Small intestine (tissue), 7 donors: ENCODE data around the gene BDKRB1. TPM values are rescaled to one million over a fixed set of nuclear protein-coding genes. Genes with fewer than 3 reads are reported as not detected.

Experiments used
- DNase-seq, 2 donors: peaks; one replicate each; pipeline versions ENCODE4 v3.0.0 to v3.0.0-alpha.2; 2013
- FAIRE-seq: peaks from 2 replicates; lab custom pipeline; 2012; peaks lifted over from hg19 to GRCh38; lab: Jason Lieb, UNC
- H3K27ac ChIP-seq, 3 donors: one replicate each; pipeline ENCODE4 v1.5.1; 2013; ENCODE audit warnings: low read length in 2 of 3, mild to moderate bottlenecking in 2 of 3, control low read depth in 1 of 3, inconsistent platforms in 1 of 3, low read depth in 1 of 3, moderate library complexity in 1 of 3
- H3K27me3 ChIP-seq, 3 donors: one replicate each; pipeline ENCODE4 v1.6.1; 2013; ENCODE audit warnings: low read length in 3 of 3, inconsistent platforms in 1 of 3; ENCODE audit not compliant: control insufficient read depth in 3 of 3, insufficient read depth in 3 of 3
- H3K36me3 ChIP-seq, 3 donors: one replicate each; pipeline ENCODE4 v1.6.1; 2013; ENCODE audit warnings: low read length in 3 of 3, inconsistent platforms in 1 of 3, low read depth in 1 of 3, mild to moderate bottlenecking in 1 of 3, moderate library complexity in 1 of 3; ENCODE audit not compliant: control insufficient read depth in 3 of 3, insufficient read depth in 2 of 3
- H3K4me1 ChIP-seq, 3 donors: one replicate each; pipeline ENCODE4 v1.6.1; 2013; ENCODE audit warnings: low read length in 2 of 3, inconsistent platforms in 1 of 3, low read depth in 1 of 3, mild to moderate bottlenecking in 1 of 3, moderate library complexity in 1 of 3; ENCODE audit not compliant: control insufficient read depth in 3 of 3, insufficient read depth in 2 of 3
- H3K4me3 ChIP-seq, 3 donors: one replicate each; pipeline ENCODE4 v1.5.1; 2013; ENCODE audit warnings: low read length in 3 of 3, control low read depth in 1 of 3, inconsistent platforms in 1 of 3, low read depth in 1 of 3, mild to moderate bottlenecking in 1 of 3, moderate library complexity in 1 of 3
- H3K9me3 ChIP-seq, 2 donors: one replicate each; pipeline ENCODE4 v1.6.1; 2013; ENCODE audit warnings: low read depth in 1 of 2, low read length in 1 of 2; ENCODE audit not compliant: control insufficient read depth in 2 of 2, insufficient read depth in 1 of 2
- WGBS, 3 donors: extraction: QIAGEN DNeasy Blood & Tissue Kit; methylation state at CpG; one replicate each; pipeline ENCODE4 v1.1.7; 2013; 5-methylcytosine and 5-hydroxymethylcytosine counted together
- polyA plus RNA-seq, 4 donors: library from polyadenylated mRNA; stranded (reverse) in 3 of 4; unstranded in 1 of 4; fragments of 200-250 nt in 3 of 4; fragments of 120-200 nt in 1 of 4; gene quantifications; one replicate each; pipeline versions ENCODE4 v1.2.1 to v1.2.3, GENCODE V29; 2013
- donor health status: healthy with polysubstance abuse.
- donor health status: control.
- donor health status: control.
- donor health status: Bipolar disorder and iron deficiency.
- donor health status: healthy.

The BDKRB1 gene
- polyA plus RNA-seq, 4 donors, result 1.1 to 4.3 (median 1.7) TPM

DNA sequence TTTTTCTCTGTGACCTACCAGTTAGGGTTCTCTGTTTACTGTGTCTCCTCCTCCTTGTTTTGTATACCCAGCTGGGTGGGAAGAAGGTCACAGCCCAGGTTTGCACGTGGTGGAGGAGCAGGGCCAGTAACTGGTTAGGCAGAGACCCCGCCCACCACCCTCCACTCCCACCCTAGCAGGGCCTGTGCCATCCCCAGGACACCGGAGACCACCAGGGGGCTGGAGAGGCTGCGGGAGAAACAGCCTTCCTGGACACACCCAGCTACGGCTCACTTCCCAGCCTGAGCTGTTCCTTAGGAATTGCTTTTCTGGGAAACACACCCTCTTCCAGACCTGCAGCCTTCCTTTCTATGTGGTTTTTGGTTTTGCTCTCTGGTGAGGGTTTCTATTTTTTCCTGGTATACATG is 30.3 kb upstream of the BDKRB1 start:
- peak; percentile 25 to 65 for DNase-seq
- peaks cover 0 to 30% (median 0%) of the 10 kb centered on the region in 3 donors for H3K36me3 ChIP-seq
- peaks cover 0 to 14% of the 10 kb centered on the region in 2 donors for H3K9me3 ChIP-seq
- FAIRE-seq, result no peak
- no peak overlapping the region for H3K4me3 ChIP-seq
- 16 to 34% (median 26%) methylated on average over 5 of the region's 5 CpGs for WGBS, 3 donors
- no peaks in the 10 kb centered on the region for H3K27me3 ChIP-seq
- peaks cover 0 to 20% (median 3%) of the 10 kb centered on the region in 3 donors for H3K4me1 ChIP-seq
- H3K27ac ChIP-seq, result peak overlapping the region in 2 of 3 donors; percentile 47 to 52

DNA sequence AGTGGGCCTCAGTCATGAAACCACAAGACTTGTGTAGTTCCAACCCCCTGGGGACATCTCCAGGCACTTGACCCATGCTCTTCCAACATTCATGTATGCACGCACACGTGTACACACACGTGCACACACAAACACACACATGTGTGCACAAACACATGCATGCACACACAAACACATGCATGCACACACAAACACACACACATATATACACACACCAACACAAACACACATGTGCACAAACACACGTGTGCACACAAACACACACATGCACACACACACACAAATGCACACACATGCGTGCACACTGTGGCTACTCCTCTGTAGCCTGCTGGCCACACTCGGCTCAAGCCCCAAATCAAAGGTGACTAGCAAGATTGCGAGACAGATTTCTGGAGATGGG is 28.6 kb upstream of the BDKRB1 start:
- Histone ChIP-seq H3K9me3 (peaks cover 0 to 14% of the 10 kb centered on the region in 2 donors), H3K36me3 (peaks cover 0 to 25% (median 0%) of the 10 kb centered on the region in 3 donors), H3K27me3 (no peaks in the 10 kb centered on the region), H3K27ac (no peak overlapping the region), H3K4me1 (peaks cover 0 to 20% (median 3%) of the 10 kb centered on the region in 3 donors), H3K4me3 (no peak overlapping the region)
- WGBS, 3 donors, result 87 to 96% (median 92%) methylated on average over 7 of the region's 7 CpGs
- no peak for DNase-seq
- no peak for FAIRE-seq

DNA sequence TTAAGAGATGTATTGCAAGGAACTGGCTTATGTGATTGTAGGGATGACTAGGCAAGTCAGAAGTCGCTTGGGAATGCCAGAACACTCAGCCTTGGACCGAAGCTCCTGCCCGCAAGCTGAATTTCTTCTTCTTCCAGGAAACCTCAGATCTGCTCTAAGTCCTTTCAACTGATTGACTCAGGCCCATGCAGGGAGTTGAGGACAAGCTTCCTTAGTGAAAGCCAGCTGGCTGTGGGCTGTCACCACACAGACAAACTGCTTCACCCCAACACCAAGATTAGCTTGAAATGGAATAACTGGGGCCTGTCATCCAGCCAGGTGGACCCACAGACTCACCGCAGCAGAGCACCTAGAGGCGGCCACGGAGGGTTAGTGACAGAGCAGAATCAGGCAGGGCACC is 26.7 kb upstream of the BDKRB1 start:
- FAIRE-seq (no peak), DNase-seq (no peak)
- no peaks in the 10 kb centered on the region for H3K27me3 ChIP-seq
- WGBS, 3 donors, result 86 to 91% (median 91%) methylated on average over 6 of the region's 6 CpGs
- H3K27ac ChIP-seq, result no peak overlapping the region
- peaks cover 0 to 24% (median 3%) of the 10 kb centered on the region in 3 donors for H3K4me1 ChIP-seq
- peaks cover 0 to 29% (median 0%) of the 10 kb centered on the region in 3 donors for H3K36me3 ChIP-seq
- no peak overlapping the region for H3K4me3 ChIP-seq
- H3K9me3 ChIP-seq, result peaks cover 0 to 14% of the 10 kb centered on the region in 2 donors

DNA sequence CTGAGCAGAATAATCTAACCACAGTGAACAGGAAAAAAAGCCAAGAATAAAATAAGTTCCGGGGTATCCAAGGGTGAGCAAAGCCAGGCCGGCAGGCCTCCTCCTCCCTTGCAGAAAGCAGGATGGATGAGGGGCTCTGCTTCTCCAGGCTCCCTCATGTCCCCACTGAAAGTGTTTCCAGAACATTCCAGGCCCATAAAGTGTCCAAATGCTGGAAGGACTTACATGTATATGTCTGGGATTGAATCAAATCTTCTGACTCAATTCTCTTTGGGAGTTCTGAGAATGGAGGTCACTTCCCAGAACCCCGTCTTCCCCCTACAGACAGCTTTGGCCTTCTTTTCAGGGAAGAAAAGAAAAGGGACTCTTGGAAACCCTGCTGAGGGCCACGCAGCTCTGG is 25.0 kb upstream of the BDKRB1 start:
- peaks cover 0 to 26% (median 0%) of the 10 kb centered on the region in 3 donors for H3K36me3 ChIP-seq
- H3K4me1 ChIP-seq, result peaks cover 0 to 17% (median 0%) of the 10 kb centered on the region in 3 donors
- 67 to 83% (median 82%) methylated on average over 4 of the region's 4 CpGs for WGBS, 3 donors
- no peaks in the 10 kb centered on the region for H3K27me3 ChIP-seq
- no peak for FAIRE-seq
- no peak for DNase-seq
- peaks cover 0 to 14% of the 10 kb centered on the region in 2 donors for H3K9me3 ChIP-seq
- no peak overlapping the region for H3K27ac ChIP-seq
- no peak overlapping the region for H3K4me3 ChIP-seq

DNA sequence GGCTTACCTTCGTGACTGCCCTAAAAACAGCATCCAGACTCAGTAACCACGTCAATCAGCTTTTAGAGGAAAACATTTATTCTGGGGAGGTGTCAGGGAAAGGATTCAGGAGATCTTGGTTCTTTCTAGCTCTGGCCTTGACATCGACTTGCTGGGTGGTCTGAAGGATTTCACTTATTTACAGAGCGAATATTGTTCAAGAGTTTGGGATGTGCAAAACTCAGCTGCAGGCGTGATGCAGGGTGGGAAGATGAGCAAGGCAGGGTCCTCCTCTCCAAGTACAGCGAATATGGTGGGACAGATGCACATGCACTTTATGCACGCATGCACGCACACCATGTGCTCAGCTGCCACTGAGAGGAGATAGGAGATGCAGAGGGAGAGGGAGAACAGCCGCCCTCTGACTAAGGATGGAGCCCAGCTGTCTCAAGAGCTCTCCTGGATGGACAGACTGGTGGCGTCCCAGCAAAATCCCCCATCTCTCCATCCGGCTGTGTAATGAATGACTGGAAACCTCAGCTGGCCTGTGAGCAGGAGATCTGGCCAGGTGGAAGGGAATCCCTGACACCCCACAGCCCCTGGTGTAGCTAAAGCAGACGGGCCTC is 24.4 kb upstream of the BDKRB1 start:
- DNase-seq (no peak), FAIRE-seq (no peak)
- H3K9me3 ChIP-seq, result peaks cover 0 to 14% of the 10 kb centered on the region in 2 donors
- peaks cover 0 to 15% (median 0%) of the 10 kb centered on the region in 3 donors for H3K4me1 ChIP-seq
- 73 to 88% (median 75%) methylated on average over 12 of the region's 12 CpGs for WGBS, 3 donors
- H3K27ac ChIP-seq, result no peak overlapping the region
- no peaks in the 10 kb centered on the region for H3K27me3 ChIP-seq
- H3K36me3 ChIP-seq, result peaks cover 0 to 28% (median 0%) of the 10 kb centered on the region in 3 donors
- H3K4me3 ChIP-seq, result no peak overlapping the region

DNA sequence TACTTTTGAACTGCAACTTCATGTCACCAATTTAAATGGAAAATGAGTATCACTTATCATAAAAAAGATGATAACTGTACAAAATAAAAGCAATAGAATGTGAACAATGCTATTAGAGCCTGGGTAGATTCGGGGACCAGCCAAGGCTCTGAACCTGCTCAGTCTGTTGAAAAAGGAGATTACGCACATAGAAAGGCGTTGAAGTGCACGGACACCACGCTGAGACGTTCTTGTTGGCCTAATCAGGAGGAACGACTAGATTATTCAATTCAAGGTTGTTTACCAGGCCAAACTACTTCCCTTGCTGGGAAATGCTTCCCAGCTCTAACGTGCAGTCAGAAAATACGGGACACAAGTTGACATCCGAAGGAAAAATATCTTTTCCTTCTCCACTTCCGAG is 23.5 kb upstream of the BDKRB1 start:
- no peak overlapping the region for H3K4me3 ChIP-seq
- H3K27me3 ChIP-seq, result no peaks in the 10 kb centered on the region
- peaks cover 0 to 16% (median 0%) of the 10 kb centered on the region in 3 donors for H3K4me1 ChIP-seq
- peaks cover 0 to 14% of the 10 kb centered on the region in 2 donors for H3K9me3 ChIP-seq
- no peak for FAIRE-seq
- no peak overlapping the region for H3K27ac ChIP-seq
- WGBS, 3 donors, result 80 to 83% (median 83%) methylated on average over 11 of the region's 11 CpGs
- H3K36me3 ChIP-seq, result peaks cover 0 to 30% (median 0%) of the 10 kb centered on the region in 3 donors
- no peak for DNase-seq

DNA sequence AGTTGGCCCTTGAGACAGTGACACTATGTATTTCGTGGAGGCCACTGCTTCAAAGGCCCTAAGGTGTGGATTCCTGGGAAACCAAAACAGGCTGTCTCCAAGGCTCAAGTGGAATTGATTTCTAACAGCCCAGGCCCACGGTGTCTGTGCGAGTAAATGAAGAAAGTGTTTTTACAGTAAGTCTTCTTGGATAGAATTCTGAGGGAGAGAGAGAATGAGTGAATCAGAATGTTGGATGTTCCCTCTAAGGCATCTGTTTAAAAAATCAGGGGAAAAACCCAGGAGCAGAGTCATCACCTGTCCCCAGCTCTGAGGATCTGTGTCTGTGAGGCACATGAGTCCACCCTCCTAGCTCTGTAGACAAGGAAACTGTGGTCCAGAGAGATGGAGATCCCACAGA is 22.3 kb upstream of the BDKRB1 start:
- Histone ChIP-seq H3K9me3 (peaks cover 0 to 2% of the 10 kb centered on the region in 2 donors), H3K4me1 (peaks cover 0 to 25% (median 1%) of the 10 kb centered on the region in 3 donors), H3K4me3 (no peak overlapping the region), H3K27ac (no peak overlapping the region), H3K27me3 (no peaks in the 10 kb centered on the region), H3K36me3 (peaks cover 0 to 31% (median 0%) of the 10 kb centered on the region in 3 donors)
- WGBS, 3 donors, result 65 to 78% (median 71%) methylated on average over 3 of the region's 3 CpGs
- FAIRE-seq, result no peak
- DNase-seq, result no peak

DNA sequence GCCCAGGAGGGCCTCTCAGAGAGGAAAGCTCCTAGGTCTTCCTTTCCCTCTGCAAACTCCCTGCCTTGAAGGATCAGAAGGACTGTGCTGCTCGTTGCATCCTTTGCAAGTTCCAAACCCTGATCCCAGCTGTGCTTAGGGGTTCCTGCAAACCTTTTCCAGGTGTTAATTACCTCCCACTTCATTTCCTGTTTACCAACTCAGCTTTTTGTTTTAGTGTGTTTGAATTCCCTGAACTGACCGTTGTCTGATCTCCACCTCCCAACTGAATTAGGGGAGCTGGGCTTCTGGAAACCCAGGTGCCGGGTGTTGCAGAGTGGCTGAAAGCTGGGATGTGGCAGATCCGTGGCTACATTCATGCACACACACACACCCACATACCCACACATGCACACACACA is 20.6 kb upstream of the BDKRB1 start:
- Histone ChIP-seq H3K4me1 (peaks cover 6 to 43% (median 7%) of the 10 kb centered on the region in 3 donors), H3K27me3 (no peaks in the 10 kb centered on the region), H3K27ac (no peak overlapping the region), H3K4me3 (no peak overlapping the region), H3K36me3 (peaks cover 0 to 40% (median 0%) of the 10 kb centered on the region in 3 donors), H3K9me3 (peaks cover 0 to 4% of the 10 kb centered on the region in 2 donors)
- WGBS, 3 donors, result 42 to 48% (median 43%) methylated on average over 4 of the region's 4 CpGs
- DNase-seq (no peak), FAIRE-seq (no peak)
